HCT116 (cell line): Measurements from ENCODE around the gene ADAM19. TPM values are rescaled to one million over a fixed set of nuclear protein-coding genes. Genes with fewer than 3 reads are reported as not detected.

ENCODE experiments used
- ATAC-seq: fragments of 200-7000 bp; cut with Tn5 transposase; 2 replicates; pipeline ENCODE4 v1.9.1; 2020; ENCODE audit warnings: mild to moderate bottlenecking, moderate library complexity
- BruUV-seq: library from RNA; stranded (reverse); fragments of 400-500 nt; replicated peaks from 2 replicates; lab custom pipeline; 2021; lab: Mats Ljungman, UMichigan
- CTCF ChIA-PET: fragments of 300-600 bp; sonication (Branson Sonifier 250); formaldehyde crosslinking; loops from one replicate; lab custom pipeline; 2021; ENCODE audit warnings: antibody characterized with exemption; lab: Charles Lee
- POLR2A ChIA-PET: fragments of 300-600, 350-600 bp; sonication (Branson Sonifier 250); formaldehyde crosslinking; loops from one replicate; lab custom pipeline; 2021; ENCODE audit warnings: antibody characterized with exemption; lab: Charles Lee
- RAD21 ChIA-PET, 2 experiments: fragments of 300-600 bp; sonication (Branson Sonifier 250); formaldehyde crosslinking; loops; one replicate each; lab custom pipeline; 2023; ENCODE audit warnings: low total read pairs in 2 of 2; ENCODE audit not compliant: uncharacterized antibody in 2 of 2, unreplicated experiment in 2 of 2, low non-redundant PET in 1 of 2; lab: Charles Lee
- DNase-seq: peaks from one replicate; pipeline ENCODE4 v3.0.0-alpha.2; 2010; ENCODE audit warnings: low read depth, low spot score
- H2AFZ ChIP-seq: fragments of 200-600 bp; shearing (Covaris generic), sonication (generic); 2 replicates; pipeline ENCODE4 v1.6.1; 2017; ENCODE audit warnings: low read depth, mixed run types, mixed read lengths, antibody characterized with exemption, low read length; ENCODE audit not compliant: poor library complexity, severe bottlenecking
- H3K27ac ChIP-seq: 2 replicates; pipeline ENCODE4 v1.5.1; 2012; ENCODE audit warnings: low read depth, low read length
- H3K27me3 ChIP-seq: fragments of 200-600 bp; sonication (generic); 2 replicates; pipeline ENCODE4 v1.6.1; 2016; ENCODE audit warnings: mixed run types, low read length, mixed read lengths; ENCODE audit not compliant: insufficient read depth
- H3K36me3 ChIP-seq, 2 experiments: fragments of 200-500 bp in 1 of 2; fragments of 200-600 bp in 1 of 2; sonication (Bioruptor generic) in 1 of 2; sonication (generic) in 1 of 2; 2 replicates each; pipeline versions ENCODE4 v1.5.1 to v1.6.1; 2014 to 2016; ENCODE audit warnings: low read length in 2 of 2, inconsistent platforms in 1 of 2, mixed read lengths in 1 of 2, mixed run types in 1 of 2; ENCODE audit not compliant: insufficient read depth in 2 of 2, control insufficient read depth in 1 of 2
- H3K4me1 ChIP-seq, 2 experiments: fragments of 200-600 bp in 1 of 2; sonication (generic) in 1 of 2; 2 replicates each; pipeline versions ENCODE4 v1.5.1 to v1.6.1; 2012 to 2017; ENCODE audit warnings: low read length in 2 of 2, inconsistent platforms in 1 of 2, mild to moderate bottlenecking in 1 of 2, mixed read lengths in 1 of 2, mixed run types in 1 of 2, moderate library complexity in 1 of 2; ENCODE audit not compliant: insufficient read depth in 2 of 2, control insufficient read depth in 1 of 2
- H3K4me2 ChIP-seq: fragments of 200-600 bp; sonication (generic); 2 replicates; pipeline ENCODE4 v1.6.1; 2017; ENCODE audit warnings: mixed run types, low read length, mixed read lengths
- H3K4me3 ChIP-seq, 2 experiments: fragments of 200-600 bp in 1 of 2; sonication (generic) in 1 of 2; replicated peaks in 1 of 2; 2 replicates each; pipeline ENCODE4 v1.5.1; 2011 to 2016; ENCODE audit warnings: low read length in 2 of 2, control low read depth in 1 of 2, low read depth in 1 of 2, mild to moderate bottlenecking in 1 of 2, mixed read lengths in 1 of 2, mixed run types in 1 of 2
- H3K79me2 ChIP-seq: fragments of 200-600 bp; sonication (generic); 2 replicates; pipeline ENCODE4 v1.6.1; 2017; ENCODE audit warnings: mild to moderate bottlenecking, mixed run types, low read length, moderate library complexity, mixed read lengths; ENCODE audit not compliant: insufficient read depth
- H3K9ac ChIP-seq: fragments of 200-600 bp; sonication (generic); 2 replicates; pipeline ENCODE4 v1.6.1; 2016; ENCODE audit warnings: low read length, mixed read lengths
- H3K9me2 ChIP-seq: fragments of 200-600 bp; sonication (generic), shearing (Covaris generic); 2 replicates; pipeline ENCODE4 v1.6.1; 2017; ENCODE audit warnings: mixed run types, mild to moderate bottlenecking, moderate library complexity; ENCODE audit not compliant: insufficient read depth
- H3K9me3 ChIP-seq, 2 experiments: fragments of 200-500 bp in 1 of 2; fragments of 200-600 bp in 1 of 2; sonication (Bioruptor generic) in 1 of 2; sonication (generic) in 1 of 2; 2 replicates each; pipeline ENCODE4 v1.6.1; 2014 to 2017; ENCODE audit warnings: low read length in 2 of 2, mixed read lengths in 2 of 2, inconsistent platforms in 1 of 2, low read depth in 1 of 2, mild to moderate bottlenecking in 1 of 2, mixed run types in 1 of 2, moderate library complexity in 1 of 2; ENCODE audit not compliant: control insufficient read depth in 1 of 2, insufficient read depth in 1 of 2
- H4K20me1 ChIP-seq: fragments of 200-600 bp; sonication (generic), shearing (Covaris generic); 2 replicates; pipeline ENCODE4 v1.6.1; 2017; ENCODE audit warnings: mixed run types, mild to moderate bottlenecking, moderate library complexity; ENCODE audit not compliant: insufficient read depth
- ATF3 ChIP-seq: IDR thresholded peaks from 2 replicates; pipeline ENCODE4 v1.6.1; 2012
- CTCF ChIP-seq, 3 experiments: fragments of 200-600 bp in 1 of 3; sonication (generic) in 1 of 3; IDR thresholded peaks in 2 of 3; conservative IDR thresholded peaks in 1 of 3; 2 replicates each; pipeline ENCODE4 v1.5.1; 2012 to 2017; ENCODE audit warnings: low read depth in 2 of 3, low read length in 2 of 3, antibody characterized with exemption in 1 of 3, borderline replicate concordance in 1 of 3, control low read depth in 1 of 3, mild to moderate bottlenecking in 1 of 3, mixed read lengths in 1 of 3, mixed run types in 1 of 3, moderate library complexity in 1 of 3; ENCODE audit not compliant: insufficient read depth in 1 of 3
- EGR1 ChIP-seq: IDR thresholded peaks from 2 replicates; pipeline ENCODE4 v1.6.1; 2012; ENCODE audit warnings: low read depth
- EZH2phosphoT487 ChIP-seq: fragments of 200-600 bp; IDR thresholded peaks from 2 replicates; pipeline ENCODE4 v1.6.1; 2018; ENCODE audit warnings: antibody characterized with exemption, borderline replicate concordance
- MAX ChIP-seq: IDR thresholded peaks from 2 replicates; pipeline ENCODE4 v1.6.1; 2012
- SIN3A ChIP-seq: IDR thresholded peaks from 2 replicates; pipeline ENCODE4 v1.6.1; 2012; ENCODE audit warnings: low read depth
- SP1 ChIP-seq: IDR thresholded peaks from 2 replicates; pipeline ENCODE4 v1.6.1; 2012; ENCODE audit warnings: low read depth
- YY1 ChIP-seq: IDR thresholded peaks from 2 replicates; pipeline ENCODE4 v1.6.1; 2011; ENCODE audit warnings: low read length, low read depth, moderate library complexity, mild to moderate bottlenecking; ENCODE audit not compliant: insufficient replicate concordance; ENCODE audit errors: extremely low read depth
- ZFX ChIP-seq: fragments of 450-650 bp; IDR thresholded peaks from 2 replicates; pipeline ENCODE4 v1.6.1; 2017
- intact Hi-C: fragments of 100-400 bp; cut with micrococcal nuclease; formaldehyde crosslinking; loops from 2 replicates; pipeline ENCODE4 v1.10.0; 2022
- total RNA-seq: library from RNA; stranded (reverse); gene quantifications from one replicate; pipeline ENCODE4 v1.2.1, GENCODE V29; 2021; ENCODE audit not compliant: unreplicated experiment

Gene ADAM19
- total RNA-seq, 1 experiment from 2014 or later: 77.3 TPM

- TF ChIP-seq ZFX (no peak), EZH2phosphoT487 (no peak), SP1 (no peak), YY1 (no peak), SIN3A (no peak), ATF3 (no peak), CTCF (IDR thresholded peaks at IDR 0.05 in 2 of 3, conservative IDR thresholded peaks at IDR 0.05 in 1 of 3; ENCODE audit: borderline replicate concordance in 1 of 3, insufficient read depth in 1 of 3, low read depth in 2 of 3, low read length in 2 of 3) (no peak), EGR1 (no peak), MAX (no peak)
- Histone ChIP-seq H3K27me3 (no peaks in the 10 kb centered on the region), H3K9ac (no peak overlapping the region), H2AFZ (no peak overlapping the region), H3K36me3 (peaks cover 8 to 19% of the 10 kb centered on the region in 2 experiments; a peak in 3 of 4 replicates), H3K9me3 (no peaks in the 10 kb centered on the region), H3K4me1 (peaks cover 2 to 5% of the 10 kb centered on the region in 2 experiments; a peak in 1 of 4 replicates), H3K27ac (no peak overlapping the region), H3K79me2 (peaks cover 3% of the 10 kb centered on the region; the same call in 1 of the 2 replicates), H3K4me2 (no peak overlapping the region), H3K9me2 (no peaks in the 10 kb centered on the region), H3K4me3 (no peak overlapping the region), H4K20me1 (no peaks in the 10 kb centered on the region)
- BruUV-seq: no TSS peak
- DNase-seq: no peak
- CTCF ChIA-PET: no interaction called here
- POLR2A ChIA-PET: no interaction called here
- RAD21 ChIA-PET: no interaction called here
- intact Hi-C loops: no loop called here
- ATAC-seq: no peak
Observed at GRCh38 chr5:157529002-157529401, 46.6 kb downstream of the ADAM19 start.
